Measurements from ENCODE around the gene DDB1. TPM values are rescaled to one million over a fixed set of nuclear protein-coding genes. Genes with fewer than 3 reads are reported as not detected.

The DDB1 gene
- total RNA-seq, 1 experiment from 2014 or later: 302 TPM

- CTCF ChIA-PET: interaction anchor here (0.6 kb wide), 1 partner anchor 15 kb away, joined by 3 read pairs; no protein-coding TSS in a partner anchor
- Histone ChIP-seq H2AFZ (no peak overlapping the region), H3K9me3 (ENCODE audit: insufficient read depth, low read depth) (no peaks in the 10 kb centered on the region), H3K36me3 (ENCODE audit: low read depth) (0 out of 2 replicates have a peak, but pooled peaks cover 7% of the 10 kb centered on the region), H3K4me1 (replicated peaks; ENCODE audit: insufficient read depth) (no peaks in the 10 kb centered on the region), H3K4me3 (no peak overlapping the region), H3K27ac (no peak overlapping the region), H4K20me1 (ENCODE audit: insufficient read depth) (no peaks in the 10 kb centered on the region), H3K9me2 (ENCODE audit: insufficient read depth) (no peaks in the 10 kb centered on the region), H3K4me2 (no peak overlapping the region), H3K27me3 (ENCODE audit: insufficient read depth, low read depth) (no peaks in the 10 kb centered on the region), H3K79me2 (ENCODE audit: low read depth) (no peaks in the 10 kb centered on the region), H3F3A (ENCODE audit: insufficient read depth, low read depth) (no peaks in the 10 kb centered on the region)
- BruUV-seq (replicated peaks): no TSS peak
- intact Hi-C loops (cut with micrococcal nuclease; ENCODE audit: unreplicated experiment): no loop called here
- POLR2A ChIA-PET (ENCODE audit: unreplicated experiment): interaction anchor here (0.7 kb wide), 1 partner anchor 360 kb away, joined by 3 read pairs; no protein-coding TSS in a partner anchor
- TF ChIP-seq CTCF (conservative IDR thresholded peaks at IDR 0.05): no peak
- no peak for TF ChIP-seq EZH2 (IDR thresholded peaks at IDR 0.05; ENCODE audit: low read depth)
- no peak for DNase-seq
These were observed 13.3 kb upstream of the DDB1 start for GRCh38 chr11:61345954-61346843.

GRCh38 chr11:61345170-61345610, 12.3 kb upstream of the DDB1 start:
- Histone ChIP-seq H3K27me3 (ENCODE audit: insufficient read depth, low read depth) (no peaks in the 10 kb centered on the region), H3K9me2 (ENCODE audit: insufficient read depth) (no peaks in the 10 kb centered on the region), H3K9me3 (ENCODE audit: insufficient read depth, low read depth) (no peaks in the 10 kb centered on the region), H3K4me2 (no peak overlapping the region), H4K20me1 (ENCODE audit: insufficient read depth) (no peaks in the 10 kb centered on the region), H3K79me2 (ENCODE audit: low read depth) (no peaks in the 10 kb centered on the region), H3K36me3 (ENCODE audit: low read depth) (no peaks in the 10 kb centered on the region), H2AFZ (no peak overlapping the region), H3K4me1 (replicated peaks; ENCODE audit: insufficient read depth) (no peaks in the 10 kb centered on the region), H3K27ac (no peak overlapping the region), H3K4me3 (no peak overlapping the region), H3F3A (ENCODE audit: insufficient read depth, low read depth) (no peaks in the 10 kb centered on the region)
- TF ChIP-seq CTCF (conservative IDR thresholded peaks at IDR 0.05): no peak
- TF ChIP-seq EZH2 (IDR thresholded peaks at IDR 0.05; ENCODE audit: low read depth): no peak
- no TSS peak for BruUV-seq (replicated peaks)
- ChIA-PET CTCF (interaction anchor here (0.6 kb wide), 1 partner anchor 16 kb away, joined by 3 read pairs; no protein-coding TSS in a partner anchor), POLR2A (ENCODE audit: unreplicated experiment) (no interaction called here)
- DNase-seq: no peak
- intact Hi-C loops (cut with micrococcal nuclease; ENCODE audit: unreplicated experiment): no loop called here

GRCh38 chr11:61343792-61344745, 11.2 kb upstream of the DDB1 start:
- Histone ChIP-seq H3K36me3 (ENCODE audit: low read depth) (no peaks in the 10 kb centered on the region), H3K9me3 (ENCODE audit: insufficient read depth, low read depth) (no peaks in the 10 kb centered on the region), H3K27me3 (ENCODE audit: insufficient read depth, low read depth) (no peaks in the 10 kb centered on the region), H3F3A (ENCODE audit: insufficient read depth, low read depth) (no peaks in the 10 kb centered on the region), H3K9me2 (ENCODE audit: insufficient read depth) (no peaks in the 10 kb centered on the region), H2AFZ (no peak overlapping the region), H3K79me2 (ENCODE audit: low read depth) (no peaks in the 10 kb centered on the region), H3K27ac (no peak overlapping the region), H3K4me3 (no peak overlapping the region), H3K4me1 (replicated peaks; ENCODE audit: insufficient read depth) (no peaks in the 10 kb centered on the region), H3K4me2 (no peak overlapping the region), H4K20me1 (ENCODE audit: insufficient read depth) (no peaks in the 10 kb centered on the region)
- TF ChIP-seq EZH2 (IDR thresholded peaks at IDR 0.05; ENCODE audit: low read depth): no peak
- CTCF ChIA-PET: interaction anchor here (0.6 kb wide), 1 partner anchor 148 kb away, joined by 14 read pairs; no protein-coding TSS in a partner anchor
- BruUV-seq (replicated peaks): no TSS peak
- no peak for DNase-seq
- POLR2A ChIA-PET (ENCODE audit: unreplicated experiment): no interaction called here
- intact Hi-C loops (cut with micrococcal nuclease; ENCODE audit: unreplicated experiment): no loop called here

Measured in PC-9 (cell line).